GM19438 (cell line): Measurements from ENCODE around the gene GREM1.

Source experiments
- ATAC-seq: cut with Tn5 transposase; IDR thresholded peaks from one replicate; pipeline ENCODE4 v1.9.1; 2021; ENCODE audit warnings: low read depth; ENCODE audit not compliant: unreplicated experiment

The GREM1 gene

DNA sequence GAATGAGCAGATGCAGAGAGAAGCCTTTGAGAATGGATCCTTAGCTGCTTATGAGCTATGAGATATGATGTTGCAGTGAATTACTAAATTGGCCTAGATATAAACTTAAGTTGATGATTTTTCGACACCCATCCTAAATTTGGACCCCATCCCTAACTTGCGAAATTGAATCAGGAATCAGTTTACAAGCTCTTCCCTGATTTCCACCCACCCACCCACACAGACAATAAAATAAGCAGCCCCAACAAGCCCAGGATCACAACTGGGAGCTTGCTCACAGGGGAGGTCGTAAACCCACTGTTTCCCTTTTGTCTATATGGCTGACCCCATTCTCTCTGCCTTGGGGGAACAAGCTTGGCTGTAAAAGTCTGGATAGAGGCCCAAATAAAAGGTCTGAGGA is 57.3 kb downstream of the GREM1 start:
- no peak for ATAC-seq

DNA sequence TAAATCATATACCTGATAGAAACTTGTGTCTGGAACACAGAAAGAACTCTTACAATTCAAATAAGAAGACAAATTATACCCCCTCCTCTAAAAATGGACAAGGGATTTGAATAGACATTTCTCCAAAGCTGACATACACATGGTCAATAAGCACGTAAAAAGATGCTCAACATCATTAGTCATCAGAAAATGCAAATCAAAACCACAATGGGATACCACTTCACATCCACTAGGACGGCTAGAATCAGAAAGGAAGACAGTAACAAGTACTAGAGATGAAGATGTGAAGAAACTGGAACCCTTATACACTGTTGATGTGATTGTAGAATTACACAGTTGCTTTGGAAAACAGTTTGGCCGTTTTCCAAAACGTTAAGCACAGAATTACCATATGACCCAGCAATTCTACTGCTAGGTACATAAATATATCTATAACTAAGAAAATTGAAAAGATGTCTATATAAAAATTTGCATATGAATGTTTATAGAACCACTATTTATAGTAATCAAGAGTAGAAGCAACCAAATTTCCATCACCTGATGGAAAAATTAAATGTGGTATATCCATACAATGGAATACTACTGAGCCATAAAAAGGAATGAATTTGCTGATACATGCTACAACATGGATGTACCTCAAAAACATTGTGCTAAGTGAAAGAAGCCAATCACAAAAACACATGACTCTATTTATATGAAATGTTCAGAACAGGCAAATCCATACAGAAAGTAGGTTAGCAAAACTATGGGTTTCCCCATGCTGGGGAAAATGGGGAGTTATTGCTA is 60.8 kb downstream of the GREM1 start:
- ATAC-seq = no peak

DNA sequence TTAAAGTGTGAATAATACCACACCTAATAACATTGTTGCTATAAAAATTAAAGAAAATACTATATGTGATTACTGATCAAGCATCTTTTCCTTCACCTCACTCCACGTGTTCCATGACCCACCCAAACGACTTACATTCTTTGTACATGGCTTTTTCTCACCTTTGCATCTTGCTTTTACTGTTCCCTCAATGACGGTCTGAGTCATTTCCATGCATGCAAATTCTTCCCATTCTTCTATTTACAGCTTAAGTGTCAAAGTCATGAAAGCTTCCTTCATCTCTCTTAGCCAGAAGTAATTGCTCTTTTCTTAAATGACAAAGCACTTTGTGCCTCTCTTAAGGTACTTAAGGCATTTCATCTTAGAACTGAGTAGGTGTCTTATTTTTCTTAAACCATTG is 64.0 kb downstream of the GREM1 start:
- no peak for ATAC-seq

DNA sequence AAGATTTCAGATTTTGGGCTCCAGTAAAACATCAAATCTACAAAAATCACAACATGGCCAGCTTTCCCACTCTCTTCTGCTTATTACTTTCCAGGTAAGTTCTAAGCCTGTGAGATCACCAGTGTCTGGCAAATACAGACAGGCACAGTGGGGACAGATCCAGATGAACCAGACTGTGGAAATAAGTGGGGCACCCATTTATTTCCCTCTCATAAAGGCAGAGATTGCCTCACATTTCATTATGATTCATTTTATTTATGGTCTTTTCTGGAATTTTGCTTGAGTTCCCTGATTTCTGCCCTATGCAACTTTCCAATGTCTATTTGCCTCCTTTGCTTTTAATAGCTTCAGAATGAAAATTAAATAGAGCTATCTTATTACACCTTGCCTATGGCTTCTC is 66.8 kb downstream of the GREM1 start:
- ATAC-seq = no peak

DNA sequence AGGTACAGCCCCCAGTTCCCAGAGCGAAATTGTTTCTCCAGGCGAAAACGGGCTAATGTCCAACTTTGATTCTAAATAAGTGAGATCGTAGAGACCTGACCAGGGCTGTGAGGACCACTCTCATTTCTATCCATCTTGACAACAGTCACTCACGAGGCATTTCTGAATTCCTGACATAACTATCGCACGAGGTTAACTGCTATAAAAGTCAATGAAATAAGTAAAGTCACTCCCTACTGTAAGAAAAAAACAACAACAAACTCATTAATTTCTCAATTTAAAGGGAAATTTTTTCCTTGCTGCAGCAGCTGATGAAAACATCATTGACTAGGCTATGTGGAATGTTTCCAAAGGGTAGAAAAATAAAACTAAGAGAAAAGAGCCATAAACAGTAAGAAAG is 69.1 kb downstream of the GREM1 start:
- no peak for ATAC-seq

DNA sequence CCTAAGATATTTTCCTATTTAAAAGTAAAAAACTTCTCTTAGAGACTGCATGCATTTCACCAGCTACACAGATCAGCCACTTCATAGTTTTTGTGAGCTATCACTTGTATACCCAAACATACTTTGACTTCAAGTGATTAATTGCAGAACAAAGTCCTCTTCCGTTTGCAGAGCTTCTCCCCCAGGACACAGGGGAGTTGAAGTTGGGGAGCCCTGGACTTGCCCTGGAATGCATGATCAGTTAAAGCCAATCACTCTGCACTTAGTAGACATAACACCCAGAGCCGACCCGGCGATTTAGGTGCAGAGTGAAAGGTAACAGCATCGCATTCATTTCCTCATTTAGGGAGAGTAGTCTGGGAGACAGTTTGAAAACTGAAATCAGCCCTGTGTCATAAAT is 70.1 kb downstream of the GREM1 start:
- ATAC-seq = no peak

DNA sequence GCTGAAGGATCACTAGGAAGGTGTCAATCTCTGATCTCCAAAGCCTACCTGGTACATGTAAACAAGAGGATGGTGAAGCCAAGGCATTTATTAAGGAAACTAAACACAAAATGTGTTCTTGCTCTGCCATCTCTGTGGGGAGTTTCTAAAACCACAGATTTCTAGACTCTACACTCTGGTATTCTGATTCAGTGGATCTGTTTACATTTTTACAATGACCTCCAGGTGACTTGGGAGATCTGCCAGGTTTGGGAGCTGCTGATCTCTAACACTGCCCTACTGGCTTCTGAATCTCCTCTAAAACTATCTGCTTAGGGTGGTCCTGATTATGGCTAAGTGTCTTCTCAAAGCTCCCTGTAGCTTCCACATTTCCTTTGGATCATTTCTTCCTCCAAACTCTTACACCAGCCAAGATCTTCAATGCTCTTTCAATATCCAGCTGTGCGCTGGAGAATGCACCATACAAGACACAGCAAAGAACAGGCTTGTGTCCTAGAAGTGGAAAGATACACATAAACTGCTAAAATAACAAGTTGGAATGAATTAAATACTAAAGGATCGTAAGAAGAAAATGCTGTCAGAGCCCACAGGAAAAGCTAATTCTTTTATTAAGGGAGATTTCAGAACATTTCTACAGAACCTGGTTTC is 72.7 kb downstream of the GREM1 start:
- no peak for ATAC-seq

DNA sequence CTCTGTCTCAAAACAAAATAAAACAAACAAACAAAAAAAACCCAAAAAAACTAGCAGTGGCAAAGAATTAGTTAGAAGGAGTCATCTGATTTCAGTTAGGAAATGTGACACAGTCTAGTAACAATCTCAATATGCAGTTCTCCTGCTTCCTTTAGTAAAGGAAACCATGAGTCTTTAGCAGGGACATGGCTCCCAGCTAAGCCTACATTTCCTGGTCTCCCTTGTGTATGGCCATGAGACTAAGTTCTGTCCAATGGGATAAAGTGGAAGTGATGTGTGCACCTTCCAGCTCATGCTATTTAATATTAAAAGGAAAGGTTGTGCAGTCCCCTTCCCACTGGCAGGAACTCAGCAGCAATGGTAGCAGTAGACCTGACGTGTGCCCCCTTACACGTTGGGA is 74.6 kb downstream of the GREM1 start:
- no peak for ATAC-seq
